SK-N-SH (cell line): ENCODE data around the gene TMEM25. TPM values are rescaled to one million over a fixed set of nuclear protein-coding genes. Genes with fewer than 3 reads are reported as not detected.

ENCODE experiments used
- CTCF ChIA-PET: fragments of 300-600, 350-600 bp; formaldehyde crosslinking; extraction: SDS; loops from one replicate; lab custom pipeline; 2021; lab: Yijun Ruan, JAX
- POLR2A ChIA-PET: fragments of 350-600 bp; sonication (Branson Sonifier 250); formaldehyde crosslinking; extraction: SDS; loops from one replicate; lab custom pipeline; 2020; ENCODE audit warnings: antibody characterized with exemption, inconsistent platforms; lab: Yijun Ruan, JAX
- DNase-seq: peaks from one replicate; pipeline ENCODE4 v3.0.0; 2012
- H2AFZ ChIP-seq: fragments of 200-600 bp; sonication (generic); 2 replicates; pipeline ENCODE4 v1.8.1; 2016; ENCODE audit warnings: antibody characterized with exemption, mild to moderate bottlenecking, low read depth
- H3F3A ChIP-seq: fragments of 200-600 bp; sonication (generic); replicated peaks from 2 replicates; pipeline ENCODE3; 2016; ENCODE audit warnings: antibody characterized with exemption, mild to moderate bottlenecking; ENCODE audit not compliant: insufficient read depth
- H3K27ac ChIP-seq, 2 experiments: fragments of 200-500 bp in 1 of 2; fragments of 200-600 bp in 1 of 2; sonication (Bioruptor generic) in 1 of 2; sonication (generic), shearing (Covaris generic) in 1 of 2; 2 replicates each; pipeline versions ENCODE4 v1.5.1 to v1.6.1; 2014 to 2016; ENCODE audit warnings: low read depth in 2 of 2, inconsistent platforms in 1 of 2, low read length in 1 of 2, mild to moderate bottlenecking in 1 of 2, mixed read lengths in 1 of 2
- H3K27me3 ChIP-seq: fragments of 200-600 bp; sonication (generic), shearing (Covaris generic); 2 replicates; pipeline ENCODE4 v1.6.1; 2016; ENCODE audit warnings: mixed run types; ENCODE audit not compliant: insufficient read depth
- H3K36me3 ChIP-seq, 2 experiments: fragments of 200-500 bp in 1 of 2; fragments of 200-600 bp in 1 of 2; sonication (Bioruptor generic) in 1 of 2; sonication (generic) in 1 of 2; replicated peaks in 1 of 2; 2 replicates each; pipeline versions ENCODE3 to v1.5.1; 2014 to 2016; ENCODE audit warnings: low read length in 1 of 2, mild to moderate bottlenecking in 1 of 2; ENCODE audit not compliant: insufficient read depth in 2 of 2, control insufficient read depth in 1 of 2
- H3K4me1 ChIP-seq, 2 experiments: fragments of 200-500 bp in 1 of 2; fragments of 200-600 bp in 1 of 2; sonication (Bioruptor generic) in 1 of 2; sonication (generic), shearing (Covaris generic) in 1 of 2; 2 replicates each; pipeline versions ENCODE4 v1.5.1 to v1.6.1; 2014 to 2016; ENCODE audit warnings: low read depth in 1 of 2, low read length in 1 of 2, mixed run types in 1 of 2; ENCODE audit not compliant: insufficient read depth in 2 of 2, control insufficient read depth in 1 of 2
- H3K4me2 ChIP-seq: fragments of 200-600 bp; sonication (generic), shearing (Covaris generic); 2 replicates; pipeline ENCODE4 v1.6.1; 2017; ENCODE audit warnings: mixed run types
- H3K4me3 ChIP-seq, 2 experiments: fragments of 200-500 bp in 1 of 2; fragments of 200-600 bp in 1 of 2; sonication (Bioruptor generic) in 1 of 2; sonication (generic), shearing (Covaris generic) in 1 of 2; 2 replicates each; pipeline versions ENCODE4 v1.5.1 to v1.8.1; 2014 to 2016; ENCODE audit warnings: low read depth in 2 of 2, inconsistent platforms in 1 of 2, low read length in 1 of 2, mild to moderate bottlenecking in 1 of 2, mixed read lengths in 1 of 2, moderate library complexity in 1 of 2
- H3K79me2 ChIP-seq: fragments of 200-600 bp; sonication (generic); 2 replicates; pipeline ENCODE4 v1.8.1; 2017; ENCODE audit warnings: mild to moderate bottlenecking; ENCODE audit not compliant: insufficient read depth
- H3K9ac ChIP-seq: fragments of 200-600 bp; sonication (generic); 2 replicates; pipeline ENCODE4 v1.6.1; 2017; ENCODE audit warnings: mixed run types
- H3K9me2 ChIP-seq: fragments of 200-600 bp; sonication (generic); 2 replicates; pipeline ENCODE4 v1.6.1; 2017; ENCODE audit warnings: mixed run types
- H3K9me3 ChIP-seq: fragments of 200-600 bp; sonication (generic); 2 replicates; pipeline ENCODE4 v1.6.1; 2017; ENCODE audit warnings: mixed run types, mild to moderate bottlenecking, moderate library complexity
- H4K20me1 ChIP-seq: fragments of 200-600 bp; sonication (generic); 2 replicates; pipeline ENCODE4 v1.6.1; 2017; ENCODE audit warnings: mild to moderate bottlenecking, mixed run types; ENCODE audit not compliant: insufficient read depth
- CTCF ChIP-seq: fragments of 200-600 bp; sonication (generic); IDR thresholded peaks from 2 replicates; pipeline ENCODE4 v1.6.1; 2017; ENCODE audit warnings: antibody characterized with exemption, mild to moderate bottlenecking, moderate library complexity
- EZH2phosphoT487 ChIP-seq: fragments of 200-600 bp; sonication (generic); IDR thresholded peaks from 2 replicates; pipeline ENCODE4 v1.6.1; 2017; ENCODE audit warnings: low read depth, mixed run types, mild to moderate bottlenecking, antibody characterized with exemption, moderate library complexity, borderline replicate concordance
- FOXM1 ChIP-seq: IDR thresholded peaks from 2 replicates; pipeline ENCODE4 v1.4.0; 2012; ENCODE audit warnings: low read depth, mild to moderate bottlenecking
- IRF3 ChIP-seq: fragments of 150-350 bp; IDR thresholded peaks from 2 replicates; pipeline ENCODE4 v1.6.1; 2016; ENCODE audit warnings: mild to moderate bottlenecking, low read depth, low read length
- JUND ChIP-seq: IDR thresholded peaks from 2 replicates; pipeline ENCODE4 v1.4.0; 2012
- MAX ChIP-seq: IDR thresholded peaks from 2 replicates; pipeline ENCODE4 v1.4.0; 2012; ENCODE audit warnings: low read depth
- MEF2A ChIP-seq: IDR thresholded peaks from 2 replicates; pipeline ENCODE4 v1.4.0; 2012; ENCODE audit warnings: low read depth, borderline replicate concordance
- MXI1 ChIP-seq: IDR thresholded peaks from 2 replicates; pipeline ENCODE4 v1.6.1; 2012; ENCODE audit warnings: mild to moderate bottlenecking, low read depth, low read length, improper control_type of control experiment
- NFIC ChIP-seq: IDR thresholded peaks from 2 replicates; pipeline ENCODE4 v1.4.0; 2012; ENCODE audit warnings: borderline replicate concordance
- NRF1 ChIP-seq: IDR thresholded peaks from 2 replicates; pipeline ENCODE4 v1.6.1; 2012; ENCODE audit warnings: low read depth, mild to moderate bottlenecking, low read length
- POLR2AphosphoS5 ChIP-seq: IDR thresholded peaks from 2 replicates; pipeline ENCODE4 v1.6.1; 2012; ENCODE audit warnings: low read depth, low read length
- RAD21 ChIP-seq: IDR thresholded peaks from 2 replicates; pipeline ENCODE4 v1.6.1; 2012; ENCODE audit warnings: mild to moderate bottlenecking, low read length
- RCOR1 ChIP-seq: fragments of 150-350 bp; IDR thresholded peaks from 2 replicates; pipeline ENCODE4 v1.6.1; 2017; ENCODE audit warnings: antibody characterized with exemption, low read length
- REST ChIP-seq: IDR thresholded peaks from 2 replicates; pipeline ENCODE4 v1.6.1; 2012; ENCODE audit warnings: mild to moderate bottlenecking, low read depth, low read length, moderate library complexity
- RFX5 ChIP-seq: IDR thresholded peaks from 2 replicates; pipeline ENCODE4 v1.6.1; 2012; ENCODE audit warnings: mild to moderate bottlenecking, improper control_type of control experiment, low read length
- YY1 ChIP-seq: IDR thresholded peaks from 2 replicates; pipeline ENCODE4 v1.4.0; 2012; ENCODE audit warnings: low read depth, mild to moderate bottlenecking
- WGBS: methylation state at CpG from one replicate; pipeline ENCODE4 v1.1.6; 2017; ENCODE audit warnings: low lambda C conversion rate; 5-methylcytosine and 5-hydroxymethylcytosine counted together
- polyA plus RNA-seq, 3 experiments: library from polyadenylated mRNA; depleted of rRNA; stranded (reverse); fragments of >200 nt; gene quantifications; 2 replicates each; pipeline ENCODE4 v1.2.3, GENCODE V29; 2012

TMEM25 gene
- polyA plus RNA-seq, 1 of the 3 experiments (the other 2 are of a cell fraction) = 30.0 TPM

GRCh38 chr11:118536726-118537125 is 5.7 kb downstream of the TMEM25 start:
- Histone ChIP-seq H3K4me3 (no peak overlapping the region), H3K4me2 (no peak overlapping the region), H3K9ac (no peak overlapping the region), H3K27ac (no peak overlapping the region), H3K9me3 (no peaks in the 10 kb centered on the region), H4K20me1 (no peaks in the 10 kb centered on the region), H3K27me3 (no peaks in the 10 kb centered on the region), H3F3A (peaks cover 19% of the 10 kb centered on the region), H3K79me2 (no peaks in the 10 kb centered on the region), H2AFZ (no peak overlapping the region), H3K9me2 (no peaks in the 10 kb centered on the region), H3K36me3 (peaks cover 0 to 11% of the 10 kb centered on the region in 2 experiments), H3K4me1 (peaks cover 0 to 6% of the 10 kb centered on the region in 2 experiments; a peak in 1 of 4 replicates)
- WGBS = 93% methylated on average over 5 of the region's 5 CpGs
- TF ChIP-seq NFIC (no peak), JUND (no peak), MXI1 (no peak), YY1 (no peak), REST (no peak), NRF1 (no peak), MEF2A (no peak), IRF3 (no peak), MAX (no peak), CTCF (no peak), POLR2AphosphoS5 (no peak), RCOR1 (no peak), RAD21 (no peak), RFX5 (no peak), FOXM1 (no peak), EZH2phosphoT487 (no peak)
- ChIA-PET CTCF (interaction anchor here (0.7 kb wide), 1 partner anchor 153 kb away, joined by 3 read pairs; no protein-coding TSS in a partner anchor), POLR2A (no interaction called here)
- no peak for DNase-seq
